Glomerular visceral epithelial cell (primary cell): ENCODE measurements around the gene FPR1.

Experiments
- DNase-seq: peaks from one replicate; pipeline ENCODE4 v3.0.0-alpha.2; 2016; ENCODE audit errors: extremely low spot score

FPR1 gene

GRCh38 chr19:51737389-51737788 lies 14.3 kb downstream of the FPR1 start:
- DNase-seq = no peak

DNA sequence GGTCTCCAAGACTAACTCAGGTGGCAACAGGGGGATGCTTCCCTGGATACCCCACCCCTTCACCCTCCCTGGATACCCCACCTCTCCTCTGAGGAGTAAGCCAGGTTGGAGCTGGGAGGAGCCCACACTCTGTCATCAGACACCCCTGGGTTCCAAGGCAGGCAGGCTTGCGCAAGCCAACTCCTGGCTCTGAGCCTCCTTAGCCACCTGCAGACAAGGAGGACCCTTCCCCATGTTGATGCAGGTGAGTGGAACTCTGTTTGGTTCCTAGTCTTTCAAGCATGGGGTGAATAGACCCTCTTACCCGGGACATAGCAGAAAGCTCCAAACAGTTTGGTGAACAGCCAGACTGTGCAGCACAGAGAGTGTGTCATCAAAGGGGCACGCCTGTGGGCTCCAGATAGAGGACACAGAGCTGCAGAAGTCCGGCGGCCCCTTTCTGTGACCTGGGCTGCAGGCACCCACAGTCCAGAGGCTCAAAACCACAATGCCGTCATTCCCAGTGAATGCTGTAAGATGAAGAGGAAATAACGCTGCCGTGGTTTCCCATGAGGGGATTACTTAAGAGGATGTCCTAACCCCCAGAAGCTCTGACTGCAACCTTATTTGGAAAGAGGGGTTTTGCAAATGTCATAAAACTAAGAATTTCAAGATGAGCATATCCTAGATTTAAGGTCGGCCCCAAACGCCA lies 15.8 kb downstream of the FPR1 start:
- peak; percentile 97 for DNase-seq

DNA sequence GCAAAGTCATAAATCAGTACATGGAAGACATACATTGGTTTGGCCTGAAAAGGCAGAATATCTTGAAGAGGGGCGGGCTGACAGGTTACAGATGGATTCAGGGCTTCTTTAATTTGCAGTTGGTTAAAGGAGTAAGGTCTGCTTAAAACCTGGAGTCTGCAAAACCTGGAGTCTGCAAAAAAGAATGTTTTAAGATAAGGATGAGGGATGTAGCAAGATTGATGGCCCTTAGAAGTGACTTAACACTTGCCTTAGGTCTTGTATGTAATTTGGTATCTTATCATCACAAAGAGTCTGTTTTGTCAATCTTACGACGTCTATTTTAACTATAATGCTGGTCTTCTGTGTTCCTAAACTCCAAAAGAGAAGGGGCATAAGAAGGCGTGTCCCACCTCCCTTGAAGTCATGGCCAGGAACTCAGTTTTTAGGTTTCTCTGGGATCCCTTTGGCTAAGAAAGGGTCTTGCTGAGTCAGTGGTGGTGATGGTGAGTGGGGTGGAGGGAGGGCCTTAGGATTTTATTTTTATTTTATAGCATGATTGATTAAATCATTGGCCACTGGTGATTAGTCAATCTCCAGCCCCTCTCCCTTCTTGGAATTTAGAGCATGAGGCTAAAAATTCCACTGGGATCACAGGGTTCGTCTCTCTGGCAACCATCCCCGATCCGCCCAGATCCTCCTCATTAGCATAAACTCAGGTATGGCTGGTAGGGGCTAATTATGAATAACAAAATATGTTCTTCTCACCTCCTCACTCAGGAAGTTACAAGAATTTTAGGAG lies 17.7 kb downstream of the FPR1 start:
- DNase-seq = no peak

GRCh38 chr19:51729781-51730180 lies 21.9 kb downstream of the FPR1 start:
- DNase-seq = no peak

GRCh38 chr19:51727349-51727880 lies 24.3 kb downstream of the FPR1 start:
- DNase-seq = peak; percentile 89

GRCh38 chr19:51726049-51726448 lies 25.6 kb downstream of the FPR1 start:
- DNase-seq = peak; percentile 98

- no peak for DNase-seq
These were observed 27.1 kb downstream of the FPR1 start for GRCh38 chr19:51724543-51724942.

DNA sequence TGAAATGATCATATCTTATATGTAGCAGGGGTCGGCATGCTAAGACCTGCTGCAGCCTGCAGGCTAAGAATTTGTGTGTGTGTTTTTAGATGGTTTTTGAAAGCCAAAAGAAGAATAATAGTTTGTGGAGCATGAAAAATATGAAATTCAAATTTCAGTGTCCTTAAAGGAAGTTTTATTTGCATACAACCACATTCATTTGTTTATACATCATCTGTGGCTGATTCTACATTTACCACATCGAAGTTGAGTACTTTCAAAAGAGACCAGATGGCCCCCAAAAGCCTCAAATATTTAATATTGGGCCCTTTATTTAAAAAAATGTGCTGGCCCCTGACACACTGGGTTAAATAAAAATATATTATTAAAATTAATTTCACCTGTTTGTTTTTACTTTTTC lies 29.2 kb downstream of the FPR1 start:
- no peak for DNase-seq

GRCh38 chr19:51721905-51722304 lies 29.8 kb downstream of the FPR1 start:
- DNase-seq = no peak

- DNase-seq = no peak
These were observed 32.3 kb downstream of the FPR1 start for GRCh38 chr19:51719251-51719988.

DNA sequence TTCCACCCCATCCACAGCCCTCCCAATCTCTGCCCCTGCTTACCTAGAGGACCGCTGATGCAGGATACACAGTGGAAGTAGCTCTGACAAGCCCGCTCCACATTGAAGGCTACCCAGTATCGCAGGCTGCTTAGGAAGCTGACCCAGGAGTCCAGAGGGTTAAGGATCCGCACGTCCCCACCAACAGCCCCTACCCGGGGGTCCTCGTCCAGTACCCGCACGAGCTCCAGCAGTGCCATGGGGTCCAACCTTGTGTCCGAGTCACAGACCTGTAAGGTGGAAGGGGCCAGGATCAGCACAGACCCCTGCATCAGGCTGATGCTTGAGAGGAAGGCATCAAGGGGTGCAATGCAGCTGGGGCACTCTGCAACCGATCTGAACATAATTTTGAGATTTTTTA lies 34.8 kb downstream of the FPR1 start:
- DNase-seq = no peak

DNA sequence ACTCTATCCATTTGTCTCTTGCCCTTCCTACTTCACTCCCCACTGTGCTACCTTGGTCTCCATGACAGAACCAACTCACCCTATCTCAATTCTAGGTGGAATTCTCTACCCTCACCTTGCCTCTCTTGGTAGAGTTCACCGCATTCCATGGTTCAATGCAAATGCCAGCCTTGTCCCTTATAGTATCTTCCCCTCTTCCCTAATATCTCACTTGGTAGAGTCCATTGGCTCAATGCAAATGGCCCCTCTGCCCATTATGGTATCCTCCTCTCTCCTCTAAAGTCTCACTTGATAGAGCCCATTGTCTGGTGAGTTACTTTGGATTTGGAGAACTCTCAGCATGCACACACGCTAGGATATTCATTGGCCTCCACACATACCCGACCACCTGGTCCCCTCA lies 35.8 kb downstream of the FPR1 start:
- no peak for DNase-seq

GRCh38 chr19:51714848-51715247 lies 36.8 kb downstream of the FPR1 start:
- no peak for DNase-seq

DNA sequence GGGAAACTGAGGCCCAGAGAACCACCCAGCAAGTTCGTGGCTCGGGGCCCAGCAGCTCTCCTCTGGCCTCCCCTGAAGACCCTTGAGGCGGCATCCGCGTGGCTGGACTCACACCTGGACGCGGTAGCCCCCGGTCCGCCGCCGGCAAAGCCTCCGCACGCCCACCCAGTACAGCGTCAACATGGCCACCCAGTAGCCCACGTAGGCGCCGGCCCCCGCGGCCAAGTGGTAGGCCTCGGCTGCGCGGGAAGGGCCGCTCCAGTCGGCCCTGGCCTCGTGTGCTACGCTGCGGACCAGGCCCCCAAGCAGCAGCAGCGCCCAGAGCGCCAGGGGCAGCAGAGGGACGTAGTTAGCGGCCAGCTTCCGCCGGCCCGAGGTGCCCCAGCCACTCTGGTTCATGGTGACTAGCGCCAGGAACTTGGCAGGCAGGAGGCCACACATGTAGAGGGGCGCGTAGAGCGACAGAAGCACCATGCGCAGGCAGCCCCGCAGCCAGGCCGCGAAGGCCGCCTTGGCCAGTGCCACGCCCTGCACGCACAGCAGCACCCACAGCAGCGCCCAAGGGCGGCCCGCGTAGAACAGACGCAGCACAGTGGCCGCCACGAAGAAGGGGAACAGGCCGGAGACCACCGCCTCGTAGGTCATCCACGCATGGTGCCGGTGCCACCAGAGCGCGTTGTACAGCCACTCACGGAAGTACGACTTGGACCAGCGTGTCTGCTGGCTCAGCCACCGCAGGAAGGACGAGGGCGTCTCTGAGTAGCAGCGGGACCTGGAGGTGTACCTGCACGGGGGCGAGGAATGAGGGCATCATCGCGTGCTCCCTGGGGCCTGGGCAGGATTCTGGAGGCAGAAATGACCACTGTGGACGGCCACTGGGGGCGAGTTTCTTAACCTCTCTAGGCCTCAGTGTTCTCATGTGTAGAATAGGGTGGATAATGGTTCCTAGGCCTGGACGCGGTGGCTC lies 38.1 kb downstream of the FPR1 start:
- DNase-seq = no peak

DNA sequence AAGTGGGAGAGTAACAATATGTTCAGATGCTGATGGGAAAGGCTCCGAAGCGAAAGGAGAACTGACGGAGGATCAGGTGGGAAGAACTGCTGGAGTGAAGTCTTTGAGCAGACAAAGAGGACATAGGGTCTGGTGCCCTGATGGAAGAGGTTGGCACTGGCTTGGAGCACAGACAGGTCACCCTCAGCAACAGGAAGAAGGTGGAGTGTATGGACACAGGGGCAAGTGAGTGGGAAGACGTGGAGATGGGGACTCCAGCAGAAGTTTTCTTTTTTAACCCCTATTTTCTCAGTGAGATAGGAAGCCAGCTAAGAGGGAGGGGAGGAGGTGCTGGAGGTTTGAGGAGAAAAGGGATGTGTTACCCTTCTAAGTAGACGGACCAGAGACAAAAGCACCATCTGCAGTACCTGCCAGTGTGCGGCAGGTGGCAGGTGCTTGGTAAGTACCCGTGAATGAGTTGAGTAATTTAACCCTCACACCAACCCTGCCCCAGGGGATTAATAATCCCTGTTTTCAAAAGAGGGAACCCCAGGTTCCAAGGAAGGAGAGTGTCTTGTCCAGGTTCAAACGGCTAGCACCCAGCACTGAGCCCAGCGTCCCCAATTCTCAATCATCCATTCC lies 39.1 kb downstream of the FPR1 start:
- peak; percentile 69 for DNase-seq

DNA sequence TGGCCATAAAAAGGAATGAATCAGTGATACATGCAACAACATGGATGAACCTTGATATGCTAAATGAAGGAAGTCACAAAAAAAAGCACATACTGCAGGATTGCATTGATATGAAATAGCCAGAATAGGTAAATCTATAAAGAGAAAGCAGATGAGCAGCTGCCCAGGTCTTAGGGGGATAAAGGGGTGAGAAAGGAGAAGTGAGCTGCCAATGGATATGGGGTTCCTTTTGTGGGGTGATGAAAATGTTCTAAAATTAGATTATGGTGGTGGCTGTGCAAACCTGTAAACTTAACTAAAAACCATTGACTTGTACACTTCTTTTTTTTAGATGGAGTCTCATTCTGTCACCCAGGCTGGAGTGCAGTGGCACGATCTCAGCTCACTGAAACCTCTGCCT lies 40.0 kb downstream of the FPR1 start:
- no peak for DNase-seq

- DNase-seq = no peak
These were observed 41.5 kb downstream of the FPR1 start for GRCh38 chr19:51710163-51710562.

GRCh38 chr19:51709575-51709974 lies 42.1 kb downstream of the FPR1 start:
- DNase-seq = no peak

- no peak for DNase-seq
These were observed 42.9 kb downstream of the FPR1 start for GRCh38 chr19:51708811-51709210.

- no peak for DNase-seq
These were observed 44.8 kb downstream of the FPR1 start for GRCh38 chr19:51706885-51707284.

- DNase-seq = no peak
These were observed 45.4 kb downstream of the FPR1 start for GRCh38 chr19:51706296-51706695.
